Stimulated activated CD4-positive, alpha-beta T cell treated with anti-CD3 and anti-CD28 coated beads, Interleukin-2, amount 100 ng/mL, for 4 hours (primary cell): ENCODE data around the gene TLDC2.
A peak's percentile ranks its signal among the peaks of the same experiment; 100 is the strongest.
"Not testable (repeated sequence)": the region's sequence is repeated elsewhere in the genome, so short reads cannot be mapped to it uniquely, and the experiment has no call there.

ENCODE experiments used
- DNase-seq: peaks from one replicate; pipeline ENCODE4 v3.0.0-alpha.2; 2020; ENCODE audit warnings: low read depth

TLDC2 gene

DNA sequence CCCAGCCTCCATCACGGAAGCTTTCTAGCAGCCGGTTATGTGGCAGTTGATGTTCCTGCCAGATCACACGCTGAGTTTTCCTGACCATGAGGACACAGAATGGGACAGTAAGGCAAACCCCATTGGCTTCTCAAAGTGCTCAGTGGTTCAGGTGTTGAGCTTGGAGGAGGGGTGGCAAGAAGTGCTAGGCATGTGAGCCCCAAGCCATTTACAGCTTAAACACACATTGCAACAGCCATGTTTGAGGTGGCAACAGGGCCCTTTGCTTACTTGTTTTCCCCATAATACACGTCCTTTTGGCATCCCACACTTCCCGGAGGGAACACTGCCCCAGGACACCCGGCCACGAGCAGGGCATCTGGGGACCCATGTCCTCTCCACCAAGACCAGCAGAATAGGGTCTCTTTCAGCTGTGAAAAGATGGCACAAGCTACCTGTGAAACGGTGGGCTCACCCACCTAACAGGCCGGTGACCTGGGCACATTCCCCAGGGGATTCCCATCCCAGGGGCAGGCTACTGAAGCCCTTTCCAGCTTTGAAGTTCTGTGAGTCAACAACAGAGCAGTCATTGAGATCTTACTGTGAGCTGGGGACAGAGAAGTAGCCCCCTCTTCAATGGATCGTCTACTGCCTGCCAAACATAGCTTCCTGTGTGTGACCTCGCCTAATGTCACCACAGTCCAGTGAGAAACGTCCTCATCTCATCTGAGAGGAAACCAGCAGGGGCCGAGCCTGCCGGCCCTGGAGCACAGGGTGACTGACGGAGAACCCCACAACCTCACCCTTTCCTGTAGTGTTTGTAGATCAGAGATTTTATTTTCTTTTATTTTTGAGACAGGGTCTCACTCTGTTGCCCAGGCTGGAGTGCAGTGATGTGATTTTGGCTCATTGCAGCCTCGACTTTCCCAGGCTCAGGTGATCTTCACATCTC, 4.0 kb upstream of the TLDC2 start:
- DNase-seq, result no peak

GRCh38 chr20:36872852-36873251, 3.1 kb upstream of the TLDC2 start:
- DNase-seq, result no peak

GRCh38 chr20:36873498-36874189, 2.3 kb upstream of the TLDC2 start:
- DNase-seq, result no peak

- not testable (repeated sequence) for DNase-seq
Measured at GRCh38 chr20:36875093-36875492, 845 bp upstream of the TLDC2 start.

- DNase-seq, result no peak
Measured at GRCh38 chr20:36876473-36876833, 515 bp downstream of the TLDC2 start.

GRCh38 chr20:36878941-36879340, 3.0 kb downstream of the TLDC2 start:
- no peak for DNase-seq

GRCh38 chr20:36880741-36881250, 4.9 kb downstream of the TLDC2 start:
- no peak for DNase-seq

GRCh38 chr20:36881331-36881730, 5.4 kb downstream of the TLDC2 start:
- DNase-seq, result no peak

DNA sequence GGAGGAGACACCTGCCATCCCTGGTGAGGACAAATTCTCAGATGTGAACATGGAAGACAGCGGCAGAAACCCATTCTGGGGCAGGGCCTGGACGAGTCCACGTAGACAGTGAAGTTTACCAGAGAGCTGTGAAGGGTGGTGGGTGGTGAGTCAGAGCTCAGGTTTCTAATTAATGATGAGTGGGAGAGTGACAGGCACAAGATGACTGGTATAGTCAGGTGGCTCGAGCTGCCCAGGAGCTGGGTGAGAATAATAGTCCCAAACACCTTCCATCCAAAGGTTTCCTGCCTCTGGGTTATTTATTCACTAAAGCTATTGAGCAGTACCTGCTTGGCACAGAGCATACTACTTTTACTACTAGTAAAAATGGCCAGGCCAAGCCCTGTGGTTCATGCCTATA, 6.0 kb downstream of the TLDC2 start:
- DNase-seq, result no peak

GRCh38 chr20:36883977-36884535, 8.1 kb downstream of the TLDC2 start:
- no peak for DNase-seq

DNA sequence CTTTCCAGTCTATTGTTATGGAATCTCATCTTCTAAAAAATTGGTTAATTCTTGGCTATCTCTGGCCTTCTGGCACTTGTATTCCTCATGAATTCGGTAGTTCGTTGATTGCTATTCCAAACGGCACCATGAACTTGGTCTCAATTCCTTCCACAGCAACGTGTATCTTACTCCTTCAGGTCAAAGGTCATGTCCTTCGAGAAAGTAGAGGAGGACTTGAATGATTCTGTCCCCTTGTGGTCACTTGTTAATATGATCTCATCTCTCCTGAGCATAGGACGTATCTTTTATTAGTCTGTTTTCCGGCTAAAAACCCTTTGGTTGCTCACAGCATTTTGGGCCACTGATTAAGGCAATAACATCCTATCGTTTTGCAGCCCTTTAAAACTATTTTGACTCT, 9.4 kb downstream of the TLDC2 start:
- DNase-seq, result no peak

DNA sequence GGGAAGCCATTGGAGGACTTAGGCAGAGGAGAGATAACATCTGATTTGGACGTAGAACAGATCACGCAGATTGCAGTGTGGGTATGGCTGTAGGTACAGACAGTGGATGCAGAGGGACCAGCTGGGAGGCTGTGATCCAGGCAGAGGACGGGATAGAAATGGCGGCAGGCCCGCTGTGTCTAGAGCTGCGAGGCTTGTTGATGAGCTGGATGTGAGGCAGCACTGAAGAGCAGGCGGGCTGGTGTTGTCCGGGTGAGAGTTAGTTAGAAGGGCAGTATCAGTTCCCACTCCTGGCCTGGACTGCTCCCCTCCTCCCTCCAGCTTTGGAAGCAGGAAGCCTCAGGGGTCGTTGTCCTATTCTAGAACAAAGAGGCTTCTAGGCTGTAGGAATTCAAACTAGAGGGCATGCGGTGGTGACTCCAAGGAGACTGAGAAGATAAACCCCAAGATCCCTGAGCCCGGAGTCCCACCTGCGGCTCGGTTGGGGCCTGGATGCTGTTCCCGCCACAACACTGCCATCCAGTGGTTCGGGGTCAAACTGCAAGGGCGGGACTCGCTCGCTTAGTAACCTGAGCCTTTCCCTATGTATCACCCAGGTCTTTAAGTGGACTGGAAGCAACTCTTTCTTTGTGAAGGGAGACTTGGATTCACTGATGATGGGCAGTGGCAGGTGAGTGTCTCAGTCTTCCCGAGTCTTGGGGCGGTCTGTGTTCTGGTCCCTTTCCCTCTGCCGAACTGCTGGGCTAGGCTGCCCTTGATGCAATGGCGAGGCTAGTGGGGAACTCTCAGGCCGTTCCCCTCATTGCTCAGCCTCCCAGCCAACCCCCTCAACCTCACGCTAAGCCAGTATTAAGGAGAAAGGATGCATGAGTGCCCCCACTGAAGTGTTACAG, 11.2 kb downstream of the TLDC2 start:
- DNase-seq, result peak; percentile 61

DNA sequence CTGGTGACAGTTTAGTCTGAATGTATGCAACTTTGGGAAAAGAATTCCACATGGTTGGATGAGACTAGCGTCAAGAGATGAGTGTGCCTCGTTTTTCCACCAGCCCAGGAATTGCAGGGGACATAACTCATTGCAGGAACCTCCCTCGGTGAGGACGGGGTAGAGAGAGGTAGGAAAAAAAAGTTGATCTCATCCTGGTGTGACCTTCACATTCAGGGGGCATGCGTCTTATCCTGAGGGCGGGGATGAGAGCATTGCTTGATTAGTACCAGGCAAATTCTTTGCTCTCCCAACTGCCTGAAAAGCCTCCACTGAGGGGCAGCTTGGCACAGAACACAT, 11.8 kb downstream of the TLDC2 start:
- no peak for DNase-seq

- no peak for DNase-seq
Measured at GRCh38 chr20:36888880-36889516, 13.1 kb downstream of the TLDC2 start.

- DNase-seq, result no peak
Measured at GRCh38 chr20:36890586-36890985, 14.6 kb downstream of the TLDC2 start.

- no peak for DNase-seq
Measured at GRCh38 chr20:36891211-36891610, 15.3 kb downstream of the TLDC2 start.

GRCh38 chr20:36893801-36894200, 17.9 kb downstream of the TLDC2 start:
- no peak for DNase-seq

DNA sequence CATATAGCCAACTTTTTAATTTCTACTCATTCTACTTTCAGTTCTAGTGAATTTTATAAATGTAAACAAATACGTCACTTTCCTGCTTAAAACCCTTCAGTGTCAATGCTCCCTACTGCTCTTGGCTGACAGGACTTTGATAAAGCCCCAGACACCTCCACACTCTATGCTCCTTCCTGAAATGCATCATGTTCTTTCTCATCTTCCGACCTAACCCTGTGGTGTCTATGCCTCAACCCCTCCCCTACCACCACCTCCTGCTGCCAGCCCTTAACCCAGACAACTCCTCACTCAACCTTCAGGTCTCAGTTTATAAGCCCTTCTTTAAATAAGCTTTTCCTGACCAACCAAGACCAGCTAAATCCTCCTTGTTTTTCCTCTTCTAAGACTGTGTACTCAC, 19.1 kb downstream of the TLDC2 start:
- DNase-seq, result no peak

DNA sequence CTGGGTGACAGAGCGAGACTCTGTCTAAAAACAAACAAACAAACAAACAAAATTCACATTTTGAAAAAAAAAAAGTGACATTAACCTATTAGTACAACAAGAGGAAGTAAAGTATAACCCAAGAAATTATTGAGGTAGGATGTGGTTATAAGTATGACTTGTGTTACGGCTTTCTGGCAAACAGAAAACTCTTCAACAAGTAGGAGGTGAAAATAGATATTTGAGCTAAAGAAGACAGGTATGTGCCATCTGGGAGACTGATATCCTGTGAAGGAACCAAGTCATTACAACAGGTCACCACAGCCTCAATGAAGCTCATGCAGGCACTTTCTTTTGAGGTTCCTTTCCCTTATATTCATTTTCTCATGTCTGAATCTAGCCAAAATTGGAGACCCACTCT, 28.8 kb downstream of the TLDC2 start:
- DNase-seq, result no peak

DNA sequence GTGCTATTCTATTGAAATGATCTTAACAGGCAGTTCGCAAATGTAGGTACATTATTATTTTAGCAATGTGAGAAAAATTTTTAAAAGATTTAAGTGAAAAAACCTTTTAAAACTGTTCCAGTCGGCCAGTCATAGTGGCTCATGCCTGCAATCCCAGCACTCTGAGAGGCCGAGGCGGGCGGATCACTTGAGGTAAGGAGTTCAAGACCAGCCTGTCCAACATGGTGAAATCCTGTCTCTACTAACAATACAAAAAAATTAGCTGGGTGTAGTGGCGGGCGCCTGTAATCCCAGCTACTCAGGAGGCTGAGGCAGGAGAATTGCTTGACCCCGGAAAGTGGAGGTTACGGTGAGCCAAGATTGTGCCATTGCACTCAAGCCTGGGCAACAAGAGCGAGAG, 29.6 kb downstream of the TLDC2 start:
- not testable (repeated sequence) for DNase-seq

DNA sequence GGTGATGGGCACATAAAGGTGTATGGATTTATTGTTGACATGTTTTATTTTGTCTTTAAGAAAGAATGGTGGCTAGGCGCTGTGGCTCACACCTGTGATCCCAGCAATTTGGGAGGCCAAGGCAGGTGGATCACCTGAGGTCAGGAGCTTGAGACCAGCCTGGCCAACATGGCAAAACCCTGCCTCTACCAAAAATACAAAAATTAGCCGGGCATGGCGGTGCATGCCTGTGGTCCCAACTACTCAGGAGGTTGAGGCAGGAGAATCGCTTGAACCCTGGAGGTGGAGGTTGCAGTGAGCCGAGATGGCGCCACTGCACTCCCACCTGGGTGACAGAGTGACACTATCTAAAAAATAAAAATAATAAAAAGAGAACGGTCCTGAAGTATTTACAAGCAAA, 30.1 kb downstream of the TLDC2 start:
- not testable (repeated sequence) for DNase-seq

DNA sequence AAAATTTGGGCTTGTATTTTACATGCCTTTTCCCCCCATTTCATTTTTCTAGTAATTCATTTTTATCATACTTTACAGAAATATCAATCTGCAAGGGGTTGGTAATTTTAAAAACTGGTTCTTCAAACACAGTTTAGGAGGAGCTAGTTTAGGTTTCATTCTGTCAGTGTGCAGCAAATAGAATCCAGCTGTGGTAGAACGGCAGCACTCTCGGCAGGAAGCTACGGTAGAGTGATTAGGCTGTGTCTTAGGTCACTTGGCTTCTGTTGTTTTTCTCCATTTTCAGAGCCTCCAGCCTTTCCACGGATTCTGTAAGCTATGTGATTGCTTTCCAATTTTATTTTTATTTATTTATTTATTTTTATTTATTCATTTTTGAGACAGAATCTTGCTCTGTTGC, 32.7 kb downstream of the TLDC2 start:
- DNase-seq, result no peak
